Kidney epithelial cell (primary cell): ENCODE data around the gene BCAT1. TPM values are rescaled to one million over a fixed set of nuclear protein-coding genes. Genes with fewer than 3 reads are reported as not detected.

ENCODE experiments used
- DNase-seq: peaks from one replicate; pipeline ENCODE4 v3.0.0-alpha.2; 2010; ENCODE audit warnings: low read depth
- H3K27me3 ChIP-seq: 2 replicates; pipeline ENCODE4 v1.6.0; 2011; ENCODE audit warnings: low read length; ENCODE audit not compliant: control insufficient read depth, insufficient read depth
- H3K36me3 ChIP-seq: 2 replicates; pipeline ENCODE4 v1.5.1; 2011; ENCODE audit warnings: low read length; ENCODE audit not compliant: control insufficient read depth, insufficient read depth
- H3K4me3 ChIP-seq: 2 replicates; pipeline ENCODE4 v1.5.1; 2011; ENCODE audit warnings: low read depth, mild to moderate bottlenecking, control low read depth, low read length
- total RNA-seq: library from RNA; depleted of rRNA; stranded (reverse); fragments of >200 nt; gene quantifications from 2 replicates; pipeline ENCODE4 v1.2.3, GENCODE V29; 2015
- TF ChIP-seq, protein P1 (sequence below): IDR thresholded peaks from 2 replicates; pipeline ENCODE4 v1.5.1; 2011; ENCODE audit warnings: mild to moderate bottlenecking, moderate library complexity, low read length, control low read depth, inconsistent platforms; ENCODE audit not compliant: insufficient read depth, poor library complexity, severe bottlenecking

Gene BCAT1
- total RNA-seq, 1 donor from 2014 or later = 103 TPM

DNA sequence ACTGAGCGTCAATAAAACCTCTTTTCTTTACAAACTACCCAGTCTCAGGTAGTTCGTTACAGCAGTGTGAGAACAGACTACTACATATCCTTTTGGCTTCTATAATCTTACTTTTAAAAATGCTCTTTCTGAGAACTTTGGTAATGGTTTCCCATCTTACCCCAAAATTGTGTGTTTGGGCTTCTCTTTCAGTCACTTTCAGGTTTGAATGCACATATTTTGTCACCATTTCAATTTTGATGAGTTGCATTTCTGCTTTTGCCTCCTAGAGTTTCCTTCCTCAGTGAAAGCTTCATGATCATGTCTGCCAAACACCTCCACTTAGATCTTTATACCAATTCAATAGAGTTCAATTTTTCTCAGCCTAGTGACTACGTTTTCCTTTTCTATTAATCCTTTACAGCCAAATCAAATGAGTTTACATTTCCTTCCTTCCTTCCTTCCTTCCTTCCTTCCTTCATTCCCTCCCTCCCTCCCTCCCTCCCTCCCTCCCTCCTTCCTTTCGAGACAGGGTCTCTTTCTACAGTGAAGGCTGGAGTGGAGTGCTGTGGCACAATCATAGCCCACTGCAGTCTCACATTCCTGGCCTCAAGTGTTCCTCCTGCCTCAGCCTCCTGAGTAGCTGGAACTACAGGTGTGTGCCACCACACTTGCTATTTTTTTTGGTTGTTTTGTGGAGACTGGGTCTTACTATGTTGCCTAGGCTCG, 124.9 kb downstream of the BCAT1 start:
- H3K4me3 ChIP-seq = no peak overlapping the region
- no peak for DNase-seq
- no peaks in the 10 kb centered on the region for H3K27me3 ChIP-seq
- no peaks in the 10 kb centered on the region for H3K36me3 ChIP-seq
- TF ChIP-seq, protein P1, sequence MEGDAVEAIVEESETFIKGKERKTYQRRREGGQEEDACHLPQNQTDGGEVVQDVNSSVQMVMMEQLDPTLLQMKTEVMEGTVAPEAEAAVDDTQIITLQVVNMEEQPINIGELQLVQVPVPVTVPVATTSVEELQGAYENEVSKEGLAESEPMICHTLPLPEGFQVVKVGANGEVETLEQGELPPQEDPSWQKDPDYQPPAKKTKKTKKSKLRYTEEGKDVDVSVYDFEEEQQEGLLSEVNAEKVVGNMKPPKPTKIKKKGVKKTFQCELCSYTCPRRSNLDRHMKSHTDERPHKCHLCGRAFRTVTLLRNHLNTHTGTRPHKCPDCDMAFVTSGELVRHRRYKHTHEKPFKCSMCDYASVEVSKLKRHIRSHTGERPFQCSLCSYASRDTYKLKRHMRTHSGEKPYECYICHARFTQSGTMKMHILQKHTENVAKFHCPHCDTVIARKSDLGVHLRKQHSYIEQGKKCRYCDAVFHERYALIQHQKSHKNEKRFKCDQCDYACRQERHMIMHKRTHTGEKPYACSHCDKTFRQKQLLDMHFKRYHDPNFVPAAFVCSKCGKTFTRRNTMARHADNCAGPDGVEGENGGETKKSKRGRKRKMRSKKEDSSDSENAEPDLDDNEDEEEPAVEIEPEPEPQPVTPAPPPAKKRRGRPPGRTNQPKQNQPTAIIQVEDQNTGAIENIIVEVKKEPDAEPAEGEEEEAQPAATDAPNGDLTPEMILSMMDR = no peak

GRCh38 chr12:24822121-24822899, 126.6 kb downstream of the BCAT1 start:
- Histone ChIP-seq H3K27me3 (no peaks in the 10 kb centered on the region), H3K4me3 (no peak overlapping the region), H3K36me3 (no peaks in the 10 kb centered on the region)
- no peak for DNase-seq
- TF ChIP-seq, protein P1 = no peak

DNA sequence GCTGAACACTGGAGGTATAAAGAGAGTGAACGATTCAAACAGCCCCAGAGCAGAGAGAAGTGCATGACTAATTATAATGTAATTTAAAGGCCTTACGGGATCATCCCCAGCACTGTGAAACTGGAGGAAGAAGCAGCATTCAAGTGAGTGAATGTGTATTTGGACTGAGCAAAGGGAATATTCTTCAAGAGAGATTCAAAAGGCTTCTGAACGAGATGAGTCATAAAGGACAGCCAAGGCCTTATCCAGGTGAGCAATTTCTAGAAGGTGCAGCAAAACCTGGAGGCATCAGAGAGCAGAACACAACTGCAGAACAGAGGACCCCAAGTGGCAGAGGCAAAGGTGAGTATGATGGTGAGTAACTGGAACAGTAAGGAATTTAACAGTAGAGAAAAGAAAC, 127.2 kb downstream of the BCAT1 start:
- Histone ChIP-seq H3K27me3 (no peaks in the 10 kb centered on the region), H3K4me3 (no peak overlapping the region), H3K36me3 (no peaks in the 10 kb centered on the region)
- TF ChIP-seq, protein P1 = no peak
- DNase-seq = no peak

DNA sequence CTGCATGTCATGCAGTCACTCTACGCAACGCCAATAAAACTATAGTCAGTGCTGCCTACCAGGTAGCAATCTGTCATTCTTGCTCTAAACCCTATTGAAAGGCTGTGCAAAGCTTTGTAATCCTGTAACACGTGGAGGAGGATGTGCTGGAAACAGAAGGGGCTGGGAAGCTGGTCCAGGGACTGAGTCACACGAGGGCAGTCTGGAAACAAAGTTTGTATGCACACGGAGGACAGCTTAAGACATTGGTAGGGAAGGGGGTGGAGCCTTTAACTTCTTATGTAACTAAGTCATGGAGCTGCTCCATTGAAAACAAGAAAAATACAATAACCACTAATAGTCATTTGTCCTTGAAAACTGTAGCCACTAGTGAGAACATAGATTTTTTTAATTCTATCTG, 128.0 kb downstream of the BCAT1 start:
- no peak for DNase-seq
- TF ChIP-seq, protein P1 = no peak
- H3K4me3 ChIP-seq = no peak overlapping the region
- no peaks in the 10 kb centered on the region for H3K36me3 ChIP-seq
- no peaks in the 10 kb centered on the region for H3K27me3 ChIP-seq

DNA sequence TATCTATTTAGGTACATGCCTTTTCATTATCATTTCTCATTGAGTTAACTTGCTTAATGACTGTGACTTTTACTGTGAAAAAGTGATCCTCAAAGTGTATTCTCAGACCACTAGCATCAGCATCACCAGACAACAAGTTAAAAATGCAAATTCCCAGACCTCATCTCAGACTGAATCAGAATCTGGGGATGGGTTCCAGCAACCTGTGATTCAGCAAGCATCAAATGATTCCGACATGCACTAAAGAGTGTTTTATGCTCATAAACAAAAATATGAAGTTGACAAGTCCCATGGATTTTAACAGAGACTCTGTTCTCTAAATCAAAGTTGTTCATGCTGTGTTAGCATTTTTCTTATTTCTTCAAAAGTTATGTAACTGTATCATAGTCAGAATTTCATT, 130.6 kb downstream of the BCAT1 start:
- no peaks in the 10 kb centered on the region for H3K36me3 ChIP-seq
- H3K27me3 ChIP-seq = no peaks in the 10 kb centered on the region
- DNase-seq = no peak
- TF ChIP-seq, protein P1 = no peak
- no peak overlapping the region for H3K4me3 ChIP-seq
